Muscle of leg (tissue), 11 donors: ENCODE data around the gene NUTM2F. TPM values are rescaled to one million over a fixed set of nuclear protein-coding genes. Genes with fewer than 3 reads are reported as not detected.
"Not testable (repeated sequence)": the region's sequence is repeated elsewhere in the genome, so short reads cannot be mapped to it uniquely, and the experiment has no call there.

Source experiments
- DNase-seq: peaks from one replicate; pipeline ENCODE4 v3.0.0; 2013
- H3K27ac ChIP-seq: one replicate; pipeline ENCODE4 v1.5.1; 2013; ENCODE audit warnings: mild to moderate bottlenecking, low read length, control low read depth
- H3K27me3 ChIP-seq: one replicate; pipeline ENCODE4 v1.6.1; 2013; ENCODE audit warnings: low read length; ENCODE audit not compliant: control insufficient read depth, insufficient read depth
- H3K36me3 ChIP-seq: one replicate; pipeline ENCODE4 v1.6.1; 2013; ENCODE audit warnings: low read length; ENCODE audit not compliant: control insufficient read depth, insufficient read depth
- H3K4me1 ChIP-seq: one replicate; pipeline ENCODE4 v1.6.1; 2013; ENCODE audit warnings: low read length; ENCODE audit not compliant: control insufficient read depth, insufficient read depth
- H3K4me3 ChIP-seq: one replicate; pipeline ENCODE4 v1.5.1; 2013; ENCODE audit warnings: low read length, control low read depth
- H3K9me3 ChIP-seq: replicated peaks from 2 replicates; pipeline ENCODE4 v1.6.1; 2013; ENCODE audit warnings: low read depth, low read length; ENCODE audit not compliant: control insufficient read depth
- WGBS: methylation state at CpG from one replicate; pipeline ENCODE4 v1.1.5; 2013; ENCODE audit warnings: missing lambda C conversion rate; ENCODE audit not compliant: insufficient coverage; 5-methylcytosine and 5-hydroxymethylcytosine counted together
- polyA plus RNA-seq, 8 donors: library from polyadenylated mRNA; unstranded; fragments of 120-200 nt; gene quantifications; one replicate each; pipeline versions ENCODE4 v1.2.1 to v1.2.3, GENCODE V29; 2013; ENCODE audit warnings: inconsistent platforms in 1 of 8, low replicate concordance in 1 of 8; ENCODE audit not compliant: insufficient read length in 8 of 8, insufficient read depth in 1 of 8
- total RNA-seq: library from RNA; stranded (reverse); fragments of 120-200 nt; gene quantifications from one replicate; pipeline ENCODE4 v1.2.4, GENCODE V29; 2013

The NUTM2F gene
- total and polyA plus RNA-seq, 9 donors: not detected

GRCh38 chr9:94316236-94316635, 12.2 kb downstream of the NUTM2F start:
- not testable (repeated sequence) for DNase-seq, H3K4me3 ChIP-seq, H3K36me3 ChIP-seq, H3K27me3 ChIP-seq, H3K4me1 ChIP-seq, H3K27ac ChIP-seq, H3K9me3 ChIP-seq
- WGBS: no CpG with 5 or more reads among the region's 5 CpGs

GRCh38 chr9:94315034-94315984, 13.1 kb downstream of the NUTM2F start:
- no CpG with 5 or more reads among the region's 15 CpGs for WGBS
- DNase-seq: not testable (repeated sequence)

GRCh38 chr9:94303321-94303720, 25.1 kb downstream of the NUTM2F start:
- Histone ChIP-seq H3K4me3 (no peak overlapping the region), H3K36me3 (peaks cover 3% of the 10 kb centered on the region), H3K9me3 (no peaks in the 10 kb centered on the region), H3K4me1 (no peaks in the 10 kb centered on the region), H3K27me3 (no peaks in the 10 kb centered on the region), H3K27ac (no peak overlapping the region)
- DNase-seq: no peak

More at GRCh38 chr9:94315034-94315984, 13.1 kb downstream of the NUTM2F start:
- H3K4me1 ChIP-seq, H3K36me3 ChIP-seq, H3K27me3 ChIP-seq, H3K4me3 ChIP-seq, H3K9me3 ChIP-seq, H3K27ac ChIP-seq: not testable (repeated sequence)

GRCh38 chr9:94302426-94302825, 26.0 kb downstream of the NUTM2F start:
- Histone ChIP-seq H3K4me3 (no peak overlapping the region), H3K9me3 (no peaks in the 10 kb centered on the region), H3K4me1 (no peaks in the 10 kb centered on the region), H3K27ac (no peak overlapping the region), H3K36me3 (peaks cover 3% of the 10 kb centered on the region), H3K27me3 (no peaks in the 10 kb centered on the region)
- DNase-seq: no peak
- WGBS: 86% methylated on average over 1 of the region's 4 CpGs

GRCh38 chr9:94301583-94301982, 26.9 kb downstream of the NUTM2F start:
- whole genome bisulfite sequencing: 95% methylated on average over 3 of the region's 5 CpGs
- H3K36me3 ChIP-seq: peaks cover 3% of the 10 kb centered on the region
- no peaks in the 10 kb centered on the region for H3K4me1 ChIP-seq
- no peak for DNase-seq
- H3K27me3 ChIP-seq: no peaks in the 10 kb centered on the region
- no peak overlapping the region for H3K27ac ChIP-seq
- no peak overlapping the region for H3K4me3 ChIP-seq
- H3K9me3 ChIP-seq: no peaks in the 10 kb centered on the region

GRCh38 chr9:94300470-94301301, 27.8 kb downstream of the NUTM2F start:
- Histone ChIP-seq H3K4me1 (no peaks in the 10 kb centered on the region), H3K27me3 (no peaks in the 10 kb centered on the region), H3K4me3 (no peak overlapping the region), H3K36me3 (peaks cover 3% of the 10 kb centered on the region), H3K9me3 (no peaks in the 10 kb centered on the region), H3K27ac (no peak overlapping the region)
- WGBS: 99% methylated on average over 11 of the region's 20 CpGs
- no peak for DNase-seq

- Histone ChIP-seq H3K4me3 (no peak overlapping the region), H3K27me3 (no peaks in the 10 kb centered on the region), H3K9me3 (no peaks in the 10 kb centered on the region), H3K27ac (no peak overlapping the region), H3K36me3 (peaks cover 3% of the 10 kb centered on the region), H3K4me1 (no peaks in the 10 kb centered on the region)
- 73% methylated on average over 5 of the region's 9 CpGs for WGBS
- no peak for DNase-seq
Measured at GRCh38 chr9:94298949-94299599, 29.4 kb downstream of the NUTM2F start.

GRCh38 chr9:94289691-94290090, 38.8 kb downstream of the NUTM2F start:
- Histone ChIP-seq H3K27me3 (no peaks in the 10 kb centered on the region), H3K36me3 (peaks cover 11% of the 10 kb centered on the region), H3K4me3 (no peak overlapping the region), H3K4me1 (peaks cover 5% of the 10 kb centered on the region), H3K9me3 (peaks cover 2% of the 10 kb centered on the region), H3K27ac (no peak overlapping the region)
- DNase-seq: no peak
- 100% methylated on average over 2 of the region's 2 CpGs for WGBS

- Histone ChIP-seq H3K4me1 (peaks cover 5% of the 10 kb centered on the region), H3K36me3 (peaks cover 9% of the 10 kb centered on the region), H3K4me3 (no peak overlapping the region), H3K9me3 (peaks cover 2% of the 10 kb centered on the region), H3K27me3 (no peaks in the 10 kb centered on the region), H3K27ac (peak overlapping the region; percentile 20)
- WGBS: 65% methylated on average over 7 of the region's 7 CpGs
- peak; percentile 22 for DNase-seq
Measured at GRCh38 chr9:94287877-94288513, 40.4 kb downstream of the NUTM2F start.
